GM18499 (cell line): ENCODE measurements around the gene KCNAB1.

Source experiments
- ATAC-seq: cut with Tn5 transposase; IDR thresholded peaks from one replicate; pipeline ENCODE4 v1.9.1; 2021; ENCODE audit warnings: moderate number of reproducible peaks; ENCODE audit not compliant: insufficient read depth, unreplicated experiment

The KCNAB1 gene

DNA sequence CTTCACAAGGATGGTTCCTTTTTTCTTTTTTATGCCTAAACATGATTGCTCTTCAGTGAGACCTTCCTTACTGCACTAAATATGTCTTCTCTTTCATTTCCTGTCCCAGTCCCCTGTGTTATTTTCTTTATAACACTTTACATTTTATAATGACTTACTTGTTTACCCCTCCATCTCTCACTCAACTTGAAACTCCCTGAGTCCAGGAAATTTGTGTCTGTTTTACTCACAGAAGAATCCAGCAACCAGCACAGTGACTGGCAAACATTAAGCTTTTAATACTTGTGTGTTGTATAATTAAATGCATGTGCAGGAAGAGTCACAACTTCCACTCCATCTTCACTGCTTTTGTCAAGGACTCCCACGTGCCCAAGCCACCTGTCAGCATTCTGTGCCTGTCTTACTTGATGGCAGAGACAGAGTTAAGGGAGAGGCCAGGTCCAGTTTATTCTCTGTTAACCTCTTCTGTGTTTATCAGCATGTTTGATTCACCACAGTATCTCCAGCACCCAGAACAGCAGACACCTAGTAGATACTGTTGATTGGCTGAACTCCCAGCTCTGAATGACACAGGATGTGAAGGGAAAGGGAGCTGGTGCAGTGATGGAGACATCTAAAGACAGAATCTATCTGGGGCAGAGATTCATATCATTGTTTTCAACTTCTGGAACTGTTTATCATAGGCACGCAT is 391.8 kb downstream of the KCNAB1 start:
- ATAC-seq: no peak

DNA sequence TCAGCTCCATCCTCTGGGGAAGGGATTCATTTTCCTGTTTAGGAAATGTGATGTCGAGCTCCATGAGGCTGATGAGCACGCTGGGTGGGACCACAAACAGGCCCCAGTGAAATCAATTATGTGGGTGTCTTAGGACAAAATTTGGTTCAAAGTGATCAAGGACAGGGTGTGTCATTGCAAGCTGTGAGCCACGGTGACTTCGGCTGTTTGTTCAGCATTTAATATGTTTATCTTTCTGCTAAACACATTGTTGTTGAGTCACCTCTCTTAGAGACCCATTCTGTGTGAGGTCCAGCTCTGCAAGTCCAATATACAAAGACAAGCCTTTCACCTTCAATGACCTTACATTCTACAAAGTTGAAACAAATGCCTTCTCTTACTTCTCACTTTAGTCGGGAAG is 393.2 kb downstream of the KCNAB1 start:
- ATAC-seq: no peak

DNA sequence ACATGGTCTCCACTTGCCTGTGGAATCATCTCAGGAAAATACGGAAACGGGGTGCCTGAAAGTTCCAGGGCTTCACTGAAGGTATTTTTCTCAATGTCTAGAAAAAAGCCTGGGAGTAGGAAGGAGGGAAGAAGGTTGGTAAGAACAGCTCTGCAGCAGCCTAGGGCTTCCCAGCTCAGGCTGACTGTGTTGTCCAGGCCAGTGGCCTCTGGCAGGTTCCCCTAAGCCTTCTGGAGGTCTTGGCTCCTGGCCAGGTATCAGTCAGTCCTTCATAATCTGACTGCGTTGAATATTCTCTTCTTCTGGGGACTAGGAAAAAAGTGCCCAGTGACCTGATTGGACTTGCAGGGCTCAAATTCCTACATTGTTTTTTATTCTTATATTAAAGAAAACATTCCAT is 395.9 kb downstream of the KCNAB1 start:
- no peak for ATAC-seq

DNA sequence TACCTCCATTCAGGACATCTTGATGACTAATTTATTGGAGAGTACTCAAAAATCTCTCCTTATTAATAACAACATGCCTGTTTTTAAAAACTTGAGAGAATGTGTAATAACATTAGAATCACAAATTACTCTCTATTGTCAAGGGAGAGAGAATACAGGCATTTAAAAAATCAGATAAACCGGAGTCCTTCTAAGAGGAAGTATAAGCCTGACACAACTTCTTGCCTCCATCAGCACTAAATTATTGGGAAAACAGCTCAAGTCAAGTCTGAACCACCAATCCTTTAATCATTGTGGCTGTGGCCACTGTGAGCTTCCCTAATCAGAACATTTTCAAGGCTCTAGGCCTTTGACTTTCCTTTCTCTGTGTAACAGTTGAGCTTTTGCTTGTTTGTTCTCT is 396.6 kb downstream of the KCNAB1 start:
- ATAC-seq: no peak

DNA sequence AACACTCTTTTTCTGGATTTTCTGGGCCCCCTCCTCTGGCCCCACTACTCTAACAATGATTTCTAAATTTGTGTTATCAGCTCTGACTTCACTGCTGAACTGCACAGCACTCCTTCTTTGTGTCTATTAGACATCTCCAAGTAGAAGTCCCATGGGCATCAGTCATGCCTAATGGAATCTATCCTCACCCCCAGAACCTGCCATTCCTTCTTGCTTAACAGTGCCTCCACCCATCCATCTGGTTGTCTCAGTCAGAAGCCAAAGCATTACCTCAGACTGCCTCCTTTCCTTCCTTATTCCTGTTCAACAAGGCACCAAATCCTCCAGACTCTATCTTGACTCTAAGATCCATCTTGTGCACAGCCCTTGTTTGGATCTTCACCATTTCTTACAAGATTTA is 398.3 kb downstream of the KCNAB1 start:
- ATAC-seq: no peak

DNA sequence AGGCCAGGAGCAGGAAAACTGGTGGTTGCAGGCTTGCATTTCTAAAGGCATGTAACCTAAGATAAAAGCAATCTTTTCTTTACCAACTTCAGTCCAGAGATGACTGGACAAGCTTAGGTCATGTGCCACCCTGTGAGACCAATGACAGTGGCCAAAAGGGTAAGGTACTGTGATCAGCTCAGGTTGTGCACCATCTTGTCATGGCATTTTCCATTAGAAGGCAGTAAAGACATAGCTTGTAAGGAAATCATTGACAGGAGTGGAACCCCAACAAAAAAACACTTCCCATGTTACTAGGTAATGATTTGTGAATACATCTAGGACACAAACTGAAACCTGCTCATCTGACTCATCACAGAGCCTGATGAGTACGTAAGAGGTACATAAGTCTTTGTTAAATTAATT is 399.4 kb downstream of the KCNAB1 start:
- ATAC-seq: peak; percentile 36

DNA sequence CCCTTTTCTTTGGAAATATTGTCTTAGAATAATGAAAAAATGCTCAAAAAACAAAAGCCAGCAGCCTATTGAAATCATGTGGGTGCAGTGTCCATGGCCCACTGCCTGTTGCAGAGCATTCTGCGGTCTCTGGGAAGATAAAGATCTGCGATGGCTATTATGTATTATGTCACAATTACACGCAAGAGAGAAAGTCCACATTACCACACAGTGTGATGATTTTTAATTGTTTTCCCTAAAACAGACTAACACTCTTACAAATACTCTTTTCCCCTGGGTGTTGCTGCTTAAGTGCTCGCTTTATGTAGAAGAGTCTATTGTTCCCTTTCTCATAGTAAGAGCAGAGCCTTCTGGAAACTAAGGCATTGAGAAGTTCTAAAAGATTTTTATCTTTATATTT is 402.3 kb downstream of the KCNAB1 start:
- no peak for ATAC-seq

DNA sequence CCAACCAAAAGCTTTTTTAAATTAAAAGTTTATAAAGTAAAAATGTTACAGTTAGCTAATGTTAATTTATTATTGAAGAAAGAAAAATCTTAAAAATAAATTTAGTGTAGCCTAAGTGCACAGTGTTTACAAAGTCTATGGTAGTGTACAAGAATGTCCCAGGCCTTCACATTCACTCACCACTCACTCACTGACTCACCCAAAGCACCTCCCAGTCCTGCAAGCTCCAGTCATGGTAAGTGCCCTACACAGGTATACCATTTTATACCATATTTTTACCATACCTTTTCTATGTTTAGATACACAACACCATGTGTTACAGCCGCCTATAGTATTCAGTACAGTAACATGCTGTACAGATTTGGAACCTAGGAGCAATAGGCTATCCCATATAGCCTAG is 405.4 kb downstream of the KCNAB1 start:
- no peak for ATAC-seq

DNA sequence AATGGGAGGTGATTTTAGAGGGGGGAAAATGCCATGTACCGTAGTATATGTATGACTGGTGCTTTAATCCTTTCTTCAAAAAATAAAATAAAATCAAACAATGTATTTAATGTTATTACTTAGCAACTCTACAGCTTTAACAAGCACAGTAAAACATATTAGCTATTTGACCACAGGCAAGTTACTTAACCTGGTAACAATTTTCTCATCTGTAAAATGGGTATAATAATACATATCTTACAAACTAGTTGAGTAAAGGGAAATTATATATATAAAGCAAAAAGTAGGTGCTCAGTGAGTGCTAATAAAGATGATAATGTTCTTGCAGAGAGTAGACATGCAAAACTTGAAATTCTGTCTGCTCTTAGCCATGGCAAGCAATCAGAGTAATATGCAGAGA is 406.7 kb downstream of the KCNAB1 start:
- no peak for ATAC-seq

DNA sequence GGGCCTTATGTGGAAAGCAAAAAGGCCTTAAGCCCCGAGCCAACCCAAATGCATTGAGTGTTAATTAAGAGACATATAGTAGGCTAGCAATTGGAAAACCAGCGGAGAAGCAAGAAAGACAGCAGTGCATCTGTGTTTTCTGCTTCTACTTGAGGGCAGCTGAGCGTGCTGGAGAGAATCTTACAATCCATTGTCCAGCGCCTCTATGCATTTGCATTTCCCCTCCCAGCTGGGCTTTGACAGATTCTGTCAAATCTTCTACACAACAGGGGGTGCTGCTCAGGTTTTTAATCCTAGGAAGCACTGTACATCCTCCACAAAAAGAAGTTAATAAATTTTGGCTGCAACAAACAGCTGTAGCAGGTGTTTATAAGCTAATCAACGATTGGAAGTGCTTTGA is 410.6 kb downstream of the KCNAB1 start:
- ATAC-seq: no peak

DNA sequence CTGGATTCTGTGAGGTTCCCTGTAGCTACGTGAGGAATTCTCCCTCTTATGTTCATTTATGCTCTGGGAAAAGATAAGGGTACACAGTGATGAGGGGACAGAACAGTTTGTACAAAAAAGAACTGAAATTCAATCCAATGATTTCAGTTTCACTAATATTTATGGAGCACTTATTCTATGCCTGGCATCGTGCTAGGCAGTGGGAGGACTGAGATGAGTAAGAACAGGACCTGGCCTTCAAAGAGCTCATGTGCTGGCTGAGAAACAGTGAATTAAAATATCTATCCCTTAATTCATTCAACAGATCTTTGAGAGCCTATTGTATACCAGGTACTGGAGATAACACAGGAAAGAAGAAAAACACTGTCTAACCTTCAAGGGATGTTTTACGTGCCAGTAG is 412.4 kb downstream of the KCNAB1 start:
- no peak for ATAC-seq

DNA sequence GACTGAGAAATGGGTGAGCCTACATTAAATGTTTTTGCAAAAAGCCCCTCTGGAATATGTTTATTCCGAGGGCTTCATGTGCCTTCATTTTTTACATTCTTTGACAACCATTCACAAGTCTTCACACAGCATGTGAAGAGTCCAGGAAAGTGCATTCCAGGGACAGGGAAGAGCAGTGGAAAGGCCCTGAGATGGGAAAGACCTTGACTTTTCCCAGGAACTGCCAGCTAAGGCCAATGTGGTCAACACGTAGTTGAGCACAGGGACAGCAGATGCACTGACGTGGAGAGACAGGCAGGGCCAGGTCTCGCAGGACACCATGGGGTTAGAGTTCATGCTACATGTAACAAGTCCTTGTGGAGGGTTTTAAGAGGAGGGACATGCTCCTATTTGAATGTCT is 412.8 kb downstream of the KCNAB1 start:
- ATAC-seq: no peak

DNA sequence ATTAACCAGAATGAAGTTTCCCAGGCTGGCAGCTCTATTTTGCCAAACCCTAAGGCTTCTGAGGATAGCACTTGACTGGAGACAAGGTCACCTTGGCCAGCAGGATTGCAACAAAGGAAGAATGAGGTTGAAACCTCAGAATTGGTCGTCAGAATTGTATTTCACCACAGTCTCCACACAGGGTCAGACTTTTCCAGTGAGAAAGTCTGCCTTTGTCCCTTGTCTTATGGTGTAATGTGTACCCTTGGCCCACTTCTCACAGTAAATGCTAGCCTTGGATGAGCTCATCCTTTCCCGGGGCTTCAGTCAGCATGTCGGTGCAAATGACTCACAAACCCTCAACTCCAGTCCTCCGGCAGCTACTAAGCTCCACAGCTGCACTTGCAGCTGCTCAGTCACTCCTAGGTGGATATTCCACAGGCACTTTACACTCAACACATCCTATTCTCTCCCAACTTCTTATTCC is 414.8 kb downstream of the KCNAB1 start:
- ATAC-seq: no peak

DNA sequence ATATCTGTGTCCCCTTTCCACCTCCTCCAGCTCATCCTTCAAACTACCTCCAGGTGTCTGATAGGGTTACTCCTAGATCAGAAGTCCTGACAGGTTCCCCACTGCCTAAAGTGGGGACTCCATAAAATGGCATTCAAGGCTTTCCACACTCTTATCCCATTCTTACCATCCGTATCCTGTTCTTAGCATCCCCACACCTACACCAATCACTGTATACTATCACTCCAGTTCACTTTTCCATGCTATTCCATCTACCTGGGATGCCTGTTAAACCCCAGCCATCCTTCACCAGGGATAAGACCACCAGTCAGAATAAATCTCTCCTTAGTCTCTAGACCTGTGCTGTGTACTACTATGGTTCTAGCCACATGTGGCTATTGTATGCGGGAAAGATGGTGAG is 415.4 kb downstream of the KCNAB1 start:
- no peak for ATAC-seq

DNA sequence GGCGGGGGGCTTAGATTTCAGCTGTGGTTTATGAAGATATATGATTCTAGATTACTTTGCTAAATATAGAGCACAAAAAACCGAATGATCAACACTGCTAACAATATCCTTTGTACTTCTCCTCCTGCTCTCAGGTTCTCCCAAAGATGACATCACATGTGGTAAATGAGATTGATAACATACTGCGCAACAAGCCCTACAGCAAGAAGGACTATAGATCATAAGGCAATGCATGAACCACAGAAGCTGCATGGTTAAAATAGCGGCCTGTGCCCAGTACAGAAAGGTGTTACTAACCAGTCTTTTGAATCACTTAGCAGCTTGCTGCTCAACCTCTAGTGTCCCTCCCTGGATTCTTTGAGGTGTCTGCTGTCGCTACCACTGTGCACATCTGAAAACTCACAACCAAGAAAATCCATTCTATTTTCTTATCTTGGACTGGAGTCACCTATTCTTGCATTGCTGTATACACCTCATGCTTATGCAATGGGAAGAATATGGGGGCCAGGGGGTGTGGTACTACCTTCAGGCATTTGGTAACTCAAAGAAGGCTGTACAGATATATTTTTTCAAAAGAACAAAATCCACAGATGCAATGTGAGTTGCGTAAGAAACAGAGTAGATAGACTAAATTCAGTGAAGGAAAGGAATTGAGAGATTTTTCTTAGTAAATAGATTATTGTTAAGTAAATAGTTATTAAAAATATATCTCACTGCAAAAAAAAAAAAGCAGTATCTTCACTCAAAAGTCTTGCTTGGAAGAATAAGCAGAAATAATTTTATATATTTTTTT is 416.3 kb downstream of the KCNAB1 start:
- ATAC-seq: no peak

DNA sequence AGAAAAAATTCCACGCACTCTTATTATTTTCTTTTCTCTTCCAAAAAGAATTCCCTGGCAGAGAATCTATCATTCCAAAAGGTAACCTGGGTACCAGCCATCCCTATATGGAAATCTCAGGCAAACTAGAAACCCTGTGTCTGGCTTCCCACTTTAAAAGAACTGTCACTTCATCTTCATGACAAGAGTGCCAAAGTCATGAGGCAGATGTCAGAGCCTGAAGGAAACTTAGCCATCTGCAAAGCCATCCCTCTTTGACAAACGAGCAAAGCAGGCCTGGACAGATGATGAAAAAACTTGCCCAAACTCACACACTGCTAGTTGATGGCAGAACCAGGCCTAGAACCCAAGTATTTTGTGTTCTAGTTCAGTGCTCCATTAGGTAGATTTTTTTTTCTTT is 418.7 kb downstream of the KCNAB1 start:
- ATAC-seq: no peak

DNA sequence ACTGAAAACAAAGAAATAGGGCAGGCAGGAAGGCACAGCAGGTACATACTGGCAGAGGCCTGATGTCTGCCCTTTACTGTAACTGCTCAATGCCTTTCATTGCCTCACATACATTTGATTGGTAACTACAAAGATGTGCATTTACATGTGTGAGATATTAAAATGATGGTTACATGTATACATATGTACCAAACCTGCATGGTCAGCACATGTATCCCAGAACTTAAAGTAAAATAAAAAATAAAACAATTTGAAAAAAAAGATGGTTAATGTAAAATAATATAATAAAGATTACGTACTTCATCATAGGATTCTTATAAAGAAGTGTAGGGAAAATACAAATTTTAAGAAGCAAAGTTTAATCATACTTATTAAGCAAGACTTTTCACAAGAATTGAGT is 419.4 kb downstream of the KCNAB1 start:
- ATAC-seq: no peak

DNA sequence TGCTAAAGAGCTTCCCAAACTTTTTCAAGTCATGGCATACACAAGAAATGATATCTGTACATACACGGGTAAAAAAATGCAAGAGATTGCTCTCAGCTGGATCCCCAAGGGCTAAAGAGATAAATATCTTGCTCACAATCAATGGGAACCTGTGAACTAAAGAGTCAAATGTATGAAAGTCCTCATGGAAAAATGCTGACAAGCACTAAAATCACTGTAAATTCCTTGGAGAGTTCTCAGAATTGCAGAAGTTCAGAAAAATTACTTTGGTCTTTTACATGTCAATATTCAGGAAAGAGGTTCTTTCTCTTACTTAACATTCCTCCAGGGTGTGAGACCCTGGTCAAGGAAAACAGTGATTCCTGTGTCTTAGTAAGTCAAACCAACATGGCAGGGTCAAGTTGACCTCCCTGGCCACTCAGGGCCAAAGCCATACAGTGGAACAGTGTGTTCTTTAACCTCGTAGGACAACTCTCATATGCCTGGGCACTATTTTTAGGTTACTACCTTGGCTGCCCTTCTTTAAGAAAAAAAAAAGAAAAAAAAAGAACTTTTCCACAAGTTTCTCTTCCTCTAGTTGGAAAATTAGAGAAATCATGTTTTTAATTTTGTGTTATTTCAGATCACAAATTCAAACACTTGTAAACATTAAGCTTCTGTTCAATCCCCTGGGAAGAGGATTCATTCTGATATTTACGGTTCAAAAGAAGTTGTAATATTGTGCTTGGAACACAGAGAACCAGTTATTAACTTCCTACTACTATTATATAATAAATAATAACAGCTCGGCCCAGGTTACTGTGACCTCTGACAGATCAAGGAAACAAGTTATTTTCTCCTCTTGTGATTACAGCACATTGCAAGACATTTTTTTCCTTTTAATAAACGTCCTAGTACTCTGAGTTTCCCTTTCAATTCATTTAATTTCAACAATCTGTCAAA is 422.0 kb downstream of the KCNAB1 start:
- no peak for ATAC-seq

DNA sequence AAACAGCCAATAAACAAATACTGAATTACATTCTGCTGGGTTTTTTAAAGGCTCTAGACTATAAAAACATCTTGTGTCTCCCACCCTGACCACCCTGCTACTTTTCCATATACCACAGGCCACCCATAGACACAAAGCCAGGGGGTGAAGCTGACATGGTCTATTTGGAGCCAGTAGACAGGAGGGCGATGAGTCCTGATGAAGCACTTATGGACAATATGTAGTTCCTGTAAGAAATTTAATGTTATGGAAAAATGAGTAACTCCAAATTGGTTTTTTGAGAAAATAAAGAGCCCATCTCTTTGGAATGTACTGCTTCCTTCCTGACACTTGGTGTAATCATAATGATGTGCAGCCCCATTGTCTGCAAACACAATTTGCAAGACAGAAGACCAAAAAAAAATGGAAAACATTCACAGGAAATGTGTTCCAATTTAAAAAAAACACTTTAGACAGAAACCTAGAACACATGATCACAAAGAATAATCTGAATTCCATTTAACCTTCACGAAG is 422.7 kb downstream of the KCNAB1 start:
- ATAC-seq: no peak

DNA sequence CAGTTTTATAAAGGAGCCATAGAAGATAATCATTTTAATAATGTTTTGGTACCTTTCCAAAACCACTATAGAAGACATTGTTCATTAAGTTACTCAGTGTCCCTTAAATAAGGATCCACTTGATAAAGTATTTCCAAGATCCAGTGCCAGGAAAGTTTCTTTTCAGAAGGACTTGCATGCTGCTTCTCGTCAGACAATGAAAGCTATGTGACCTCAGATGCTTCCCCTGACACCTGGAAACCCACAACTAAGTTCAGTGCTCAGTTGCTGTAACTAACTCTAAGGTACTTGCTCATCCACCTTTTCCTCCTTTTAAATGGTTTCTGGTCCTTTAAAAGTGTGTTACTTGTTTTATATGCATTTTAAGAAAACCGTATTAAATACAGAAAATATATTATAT is 427.3 kb downstream of the KCNAB1 start:
- ATAC-seq: no peak
